Measurements from ENCODE around the gene GPX1.
"Not testable (repeated sequence)": the region's sequence is repeated elsewhere in the genome, so short reads cannot be mapped to it uniquely, and the experiment has no call there.

GPX1 gene
- 5.4 reads per million, percentile 21 among the genes with 10 or more reads in this experiment for total RNA-seq

DNA sequence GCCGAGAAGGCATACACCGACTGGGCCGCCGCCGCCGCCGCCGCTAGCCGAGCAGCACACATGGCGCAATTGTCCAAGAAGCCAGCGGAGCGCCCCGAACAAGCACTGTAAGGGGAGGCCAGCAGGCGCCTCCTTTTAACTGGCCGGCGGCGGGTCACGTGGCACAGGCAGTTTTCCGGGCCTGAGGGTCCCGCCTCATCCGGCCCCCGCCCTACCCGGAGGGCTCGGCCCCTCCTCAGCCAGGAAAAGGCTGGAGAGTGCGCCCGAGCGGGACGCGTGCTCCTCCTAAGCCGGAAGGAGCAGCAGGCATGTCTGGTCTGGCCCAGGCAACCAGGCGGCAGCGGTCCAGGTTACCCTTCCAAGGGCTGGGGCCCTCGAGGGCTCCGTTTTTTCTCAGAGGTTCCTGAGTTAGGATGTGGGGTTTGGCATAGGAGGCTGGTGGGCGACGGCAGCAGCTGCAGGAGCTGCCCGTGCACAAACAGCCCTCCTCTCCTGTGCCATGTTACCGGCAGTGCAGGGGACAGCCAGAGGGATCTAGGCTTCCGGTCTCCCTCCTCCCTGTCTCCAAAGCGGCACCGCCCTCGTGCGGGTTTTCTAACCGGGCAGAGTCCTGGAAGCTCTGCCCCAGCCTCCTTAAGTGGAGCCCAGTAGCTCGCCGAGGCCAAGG, at the start of gene GPX1:
Gene GPX1, minus strand, starts transcription at position 137 of the 667 bp plus-strand sequence. Its CDS starts 75 bp downstream, at position 62.
- peak; percentile 69 for DNase-seq

DNA sequence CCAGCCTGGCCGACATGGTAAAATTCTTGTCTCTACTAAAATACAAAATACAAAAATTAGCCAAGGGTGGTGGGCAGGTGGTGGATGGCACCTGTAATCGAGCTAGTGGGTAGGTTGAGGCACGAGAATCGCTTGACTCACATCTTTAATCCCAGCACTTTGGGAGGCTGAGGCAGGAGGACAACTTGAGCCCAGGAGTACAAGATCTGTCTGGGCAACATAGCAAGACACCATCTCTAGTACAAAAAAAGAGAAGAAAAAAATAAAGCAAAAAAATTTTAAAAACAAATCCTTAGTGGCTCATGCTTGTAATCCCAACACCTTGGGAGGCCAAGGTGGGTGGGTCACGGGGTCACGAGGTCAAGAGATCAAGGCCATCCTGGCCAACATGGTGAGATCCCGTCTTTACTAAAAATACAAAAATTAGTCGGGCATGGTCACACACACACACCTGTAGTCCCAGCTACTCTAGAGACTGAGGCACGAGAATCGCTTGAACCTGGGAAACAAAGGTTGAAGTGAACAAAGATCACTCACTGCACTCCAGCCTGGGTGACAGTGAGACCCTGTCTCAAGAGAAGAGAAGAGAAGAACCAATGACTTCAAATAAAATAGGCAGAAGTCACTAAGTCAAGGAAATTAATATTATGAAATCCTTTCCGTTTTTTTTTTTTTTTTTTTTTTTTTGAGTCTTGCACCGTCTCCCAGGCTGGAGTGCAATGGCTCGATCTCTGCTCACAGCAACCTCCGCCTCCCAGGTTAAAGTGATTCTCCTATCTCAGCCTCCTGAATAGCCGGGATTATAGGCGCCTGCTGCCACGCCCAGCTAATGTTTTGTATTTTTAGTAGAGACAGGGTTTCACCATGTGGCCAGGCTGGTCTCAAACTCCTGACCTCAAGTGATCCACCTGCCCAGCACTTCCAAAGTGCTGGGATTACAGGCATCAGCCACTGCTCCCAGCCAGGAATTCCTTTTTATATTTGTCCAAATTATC, 48.7 kb upstream of the GPX1 start:
- no peak for DNase-seq

DNA sequence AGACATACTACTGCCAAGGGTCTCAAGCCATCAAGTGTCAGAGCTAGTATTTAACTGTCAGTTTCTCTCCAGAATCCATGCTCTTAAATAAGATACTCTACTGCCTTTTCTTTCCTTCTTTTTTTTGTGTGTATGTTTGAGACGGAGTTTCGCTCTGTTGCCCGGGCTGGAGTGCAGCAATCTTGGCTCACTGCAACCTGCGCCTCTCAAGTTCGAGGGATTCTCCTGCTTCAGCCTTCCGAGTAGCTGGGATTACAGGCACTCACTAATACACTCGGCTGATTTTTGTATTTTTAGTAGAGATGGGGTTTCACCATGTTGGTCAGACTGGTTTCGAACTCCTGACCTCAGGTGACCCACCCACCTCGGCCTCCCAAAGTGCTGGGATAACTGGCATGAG, 47.4 kb upstream of the GPX1 start:
- not testable (repeated sequence) for DNase-seq

DNA sequence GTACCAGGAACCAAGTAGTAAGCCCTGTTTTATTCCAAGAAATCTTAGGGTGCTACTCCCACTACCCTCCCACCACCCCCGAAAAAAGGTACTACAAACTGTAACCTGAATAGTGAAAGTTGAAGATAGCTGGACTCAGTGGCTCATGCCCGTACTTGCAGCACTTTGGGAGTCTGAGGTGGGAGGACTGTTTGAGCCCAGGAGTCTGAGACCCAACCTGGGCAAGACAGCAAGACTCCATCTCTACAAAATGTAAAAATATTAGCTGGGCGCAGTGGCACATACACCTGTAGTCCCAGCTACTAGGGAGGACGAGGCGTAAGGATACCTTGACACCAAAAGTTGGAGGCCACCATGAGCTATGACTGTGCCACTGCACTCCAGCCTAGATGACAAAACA, 45.7 kb upstream of the GPX1 start:
- no peak for DNase-seq

DNA sequence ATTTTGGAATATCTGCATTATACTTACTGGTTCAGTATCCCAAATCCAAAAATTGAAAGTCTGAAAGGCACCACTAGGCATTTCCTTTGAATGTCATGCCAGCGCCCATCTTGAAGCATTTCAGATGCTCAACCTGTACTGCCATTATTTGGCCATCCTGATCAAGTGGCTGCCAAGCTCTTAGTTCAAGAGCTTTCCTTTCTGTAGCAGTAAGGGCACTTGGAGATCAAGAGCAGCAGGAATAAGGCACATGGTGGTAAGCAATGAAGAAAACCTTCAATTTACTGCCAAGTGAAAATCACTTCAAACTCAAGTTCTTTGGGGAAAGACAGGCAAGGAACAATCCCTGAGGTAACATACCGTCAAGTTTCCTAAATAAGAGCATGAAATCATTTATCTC, 43.6 kb upstream of the GPX1 start:
- no peak for DNase-seq

DNA sequence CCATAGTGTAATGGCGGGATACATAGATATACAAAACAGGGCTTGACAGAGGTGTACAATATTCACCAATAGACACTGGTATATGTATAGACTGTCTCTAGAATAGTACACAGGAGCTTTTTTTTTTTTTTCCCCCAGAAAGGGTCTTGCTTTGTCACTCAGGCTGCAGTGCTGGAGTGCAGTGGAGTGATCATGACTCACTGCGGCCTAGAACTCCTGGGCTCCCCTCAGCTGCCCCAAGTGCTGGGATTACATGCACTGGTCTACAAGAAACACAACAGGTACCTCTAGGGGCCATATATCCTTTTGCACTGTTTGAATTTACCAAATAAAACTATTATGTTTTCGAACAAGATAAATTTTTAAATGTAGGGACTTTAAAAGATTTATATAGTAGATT, 41.3 kb upstream of the GPX1 start:
- no peak for DNase-seq

DNA sequence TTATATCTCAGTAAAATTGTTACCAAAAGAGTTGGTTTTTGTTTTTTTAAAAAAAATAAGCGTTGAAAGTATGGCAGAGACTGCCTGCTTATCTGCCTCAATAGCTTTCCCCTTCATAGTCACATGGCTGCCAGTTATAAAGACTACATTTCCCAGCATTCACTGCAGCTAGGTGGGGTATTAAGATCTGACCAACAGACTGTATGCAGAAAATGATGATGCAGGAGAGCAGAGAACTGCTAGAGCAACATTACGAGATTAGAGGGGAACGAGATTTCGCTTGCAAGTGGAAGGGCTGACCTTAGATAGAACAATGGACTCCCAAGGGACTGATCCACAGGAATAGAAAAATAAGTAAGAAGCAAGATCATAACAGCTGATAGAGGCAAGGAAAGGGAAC, 39.3 kb upstream of the GPX1 start:
- DNase-seq: no peak

DNA sequence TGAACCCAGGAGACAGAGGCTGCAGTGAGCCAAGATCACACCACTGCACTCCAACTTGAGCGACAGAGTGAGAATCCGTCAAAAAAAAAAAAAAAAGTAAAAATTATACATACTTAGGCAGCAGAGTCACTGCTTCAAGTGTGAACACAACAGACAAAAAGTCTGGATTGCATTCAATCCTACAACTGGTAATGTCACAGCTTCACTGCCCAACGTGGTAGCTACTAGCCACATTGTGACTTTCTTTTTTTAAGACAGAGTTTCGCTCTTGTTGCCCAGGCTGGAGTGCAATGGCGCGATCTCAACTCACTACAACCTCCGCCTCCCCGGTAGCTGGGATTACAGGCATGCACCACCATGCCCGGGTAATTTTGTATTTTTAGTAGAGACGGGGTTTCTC, 33.2 kb upstream of the GPX1 start:
- DNase-seq: not testable (repeated sequence)

DNA sequence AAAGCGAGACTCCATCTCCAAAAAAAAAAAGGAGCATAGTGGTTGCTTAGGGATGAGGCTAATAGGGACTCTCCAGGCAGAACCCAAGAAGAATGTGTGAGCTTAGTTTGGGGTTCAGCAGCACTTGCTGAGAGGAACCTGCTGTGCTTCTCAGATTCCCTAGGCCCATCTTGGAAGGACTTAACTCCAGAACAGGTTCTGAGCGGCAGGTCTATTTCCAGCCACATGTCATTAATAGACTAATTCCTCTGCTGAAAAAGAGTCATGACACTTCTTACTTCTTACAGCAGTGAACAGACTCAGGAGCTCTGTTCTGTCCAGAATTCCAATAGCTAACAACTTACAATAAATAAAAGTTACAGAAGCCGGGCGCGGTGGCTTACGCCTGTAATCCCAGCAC, 31.1 kb upstream of the GPX1 start:
- DNase-seq: no peak

DNA sequence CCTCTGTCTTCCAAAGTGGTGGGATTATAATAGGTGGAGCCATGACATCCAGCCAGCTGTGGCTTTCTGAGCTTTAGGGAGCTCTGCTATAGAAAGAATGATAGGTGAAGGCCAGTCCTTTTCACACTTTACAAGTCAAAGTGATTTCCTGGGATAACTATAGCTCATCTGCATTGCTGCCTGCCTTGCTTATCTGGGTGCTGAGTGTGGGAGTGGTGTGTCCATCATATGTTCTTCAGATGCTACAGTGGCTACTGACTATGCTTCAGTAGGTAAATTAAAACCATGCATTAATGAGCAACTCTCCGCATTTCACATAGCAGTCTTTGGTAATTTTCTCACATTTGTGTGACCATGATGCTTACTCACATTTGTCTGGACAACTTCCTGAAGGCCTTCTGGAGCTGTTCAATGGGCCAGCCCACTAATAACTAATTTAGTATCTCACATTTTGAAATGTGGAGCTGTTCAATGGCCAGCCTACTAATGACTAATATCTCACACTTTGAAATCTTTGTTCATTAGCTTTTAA, 30.2 kb upstream of the GPX1 start:
- DNase-seq: no peak

DNA sequence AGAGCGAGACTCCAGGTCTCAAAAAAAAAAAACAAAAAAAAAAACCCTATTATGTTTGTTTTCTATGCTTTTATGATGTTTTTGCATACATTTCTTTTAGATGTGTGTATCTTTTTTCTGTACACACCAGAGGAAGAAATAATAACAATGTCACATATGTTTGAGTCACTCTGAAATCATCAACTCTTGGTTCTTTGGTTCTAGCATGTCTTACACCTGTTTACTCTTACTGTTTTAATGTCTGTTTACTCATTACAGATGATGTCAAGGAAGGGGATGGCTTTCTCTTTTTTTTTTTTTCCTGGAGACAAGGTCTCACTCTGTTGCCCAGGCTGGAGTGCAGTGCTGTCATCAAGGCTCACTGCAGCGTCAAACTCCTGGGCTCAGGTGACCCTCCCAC, 29.6 kb upstream of the GPX1 start:
- no peak for DNase-seq

DNA sequence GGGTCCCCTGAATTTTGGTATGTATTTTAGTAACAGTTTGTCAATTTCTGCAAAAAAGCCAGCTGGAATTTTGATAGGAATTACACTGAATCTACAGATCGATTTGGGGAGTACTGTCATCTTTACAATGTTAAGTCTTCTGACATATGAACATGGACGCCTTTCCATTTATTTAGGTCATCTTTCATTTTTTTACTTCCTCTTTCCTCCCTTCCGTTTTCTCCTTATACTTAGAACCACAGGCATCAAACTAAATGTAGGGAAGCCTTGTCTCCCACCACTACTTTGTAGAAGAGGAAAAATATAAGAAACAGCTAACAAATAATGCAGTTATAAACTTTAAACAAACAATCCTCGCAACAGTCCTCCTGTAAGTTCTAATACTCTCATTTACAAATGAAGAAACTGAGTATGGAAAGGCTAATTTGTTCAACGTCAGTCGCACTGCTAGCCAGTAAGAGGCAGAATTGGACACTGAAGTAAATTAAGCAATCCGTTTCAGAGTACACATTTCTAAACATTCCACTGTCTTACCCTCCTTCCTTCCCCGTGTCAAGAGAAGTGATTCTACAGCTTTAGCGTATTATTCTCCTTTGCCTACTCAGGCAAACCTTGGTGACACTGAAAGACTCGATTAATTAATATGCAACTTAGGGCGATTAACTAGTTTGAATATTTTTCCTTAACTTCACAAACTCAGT, 28.1 kb upstream of the GPX1 start:
- DNase-seq: no peak

DNA sequence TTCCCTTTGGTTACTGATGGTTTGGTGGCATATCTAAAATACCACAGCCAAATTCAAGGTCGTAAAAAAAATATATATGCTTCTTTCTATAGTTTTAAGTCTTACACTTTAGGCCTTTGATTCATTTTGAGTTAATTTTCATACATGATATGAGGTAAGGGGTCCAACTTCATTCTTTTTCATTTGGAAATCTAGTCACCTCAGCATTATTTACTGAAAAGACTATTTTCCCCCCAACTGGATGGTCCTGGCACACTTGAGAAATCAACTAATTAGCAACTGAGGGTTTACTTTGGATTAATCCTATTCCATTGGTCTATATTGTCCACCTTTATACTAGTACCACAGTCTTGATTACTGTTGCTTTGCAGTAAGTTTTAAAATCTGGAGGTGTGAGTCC, 27.5 kb upstream of the GPX1 start:
- DNase-seq: no peak

DNA sequence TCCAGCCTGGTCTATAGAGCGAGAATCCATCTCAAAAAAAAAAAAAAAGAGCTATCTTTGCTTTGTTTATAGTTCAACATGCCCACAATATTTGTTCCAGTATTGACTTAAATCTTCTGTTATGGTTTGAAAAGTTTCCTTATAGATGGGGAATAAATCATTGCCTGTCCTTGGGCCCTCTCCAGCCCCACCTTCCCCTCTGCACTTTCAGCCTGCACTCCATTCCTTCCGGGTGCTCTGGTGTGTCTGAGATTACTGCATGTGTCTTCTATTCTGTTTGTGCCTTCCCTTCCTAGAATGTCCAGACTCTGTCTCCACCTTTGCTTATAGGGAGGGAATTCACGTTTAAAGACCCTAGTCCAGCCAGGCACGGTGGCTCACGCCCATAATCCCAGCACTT, 25.2 kb upstream of the GPX1 start:
- DNase-seq: no peak

DNA sequence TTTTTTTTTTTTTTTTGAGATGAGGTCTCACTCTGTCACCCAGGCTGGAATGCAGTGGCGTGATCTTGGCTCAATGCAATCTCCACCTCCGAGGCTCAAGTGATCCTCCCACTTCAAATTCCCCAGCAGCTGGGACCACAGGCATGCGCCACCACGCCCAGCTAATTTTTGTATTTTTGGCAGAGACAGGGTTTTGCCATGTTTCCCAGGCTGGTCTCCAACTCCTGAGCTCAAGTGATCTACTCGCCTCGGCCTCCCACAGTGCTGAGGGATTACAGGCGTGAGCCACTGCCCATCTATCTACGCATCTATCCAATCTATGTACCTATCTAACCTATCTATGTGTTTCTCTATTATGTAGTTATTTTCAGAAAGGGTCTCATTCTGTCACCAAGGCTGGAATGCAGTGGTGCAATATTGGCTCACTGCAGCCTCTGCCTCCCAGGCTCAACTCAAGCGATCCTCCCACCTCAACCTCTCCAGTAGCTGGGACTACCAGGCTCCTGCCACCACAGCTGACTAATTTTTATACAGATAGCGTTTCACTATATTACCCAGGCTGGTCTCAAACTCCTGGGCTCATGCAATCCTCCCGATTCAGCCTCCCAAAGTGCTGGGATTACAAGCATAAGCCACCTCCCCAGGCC, 20.2 kb upstream of the GPX1 start:
- no peak for DNase-seq

DNA sequence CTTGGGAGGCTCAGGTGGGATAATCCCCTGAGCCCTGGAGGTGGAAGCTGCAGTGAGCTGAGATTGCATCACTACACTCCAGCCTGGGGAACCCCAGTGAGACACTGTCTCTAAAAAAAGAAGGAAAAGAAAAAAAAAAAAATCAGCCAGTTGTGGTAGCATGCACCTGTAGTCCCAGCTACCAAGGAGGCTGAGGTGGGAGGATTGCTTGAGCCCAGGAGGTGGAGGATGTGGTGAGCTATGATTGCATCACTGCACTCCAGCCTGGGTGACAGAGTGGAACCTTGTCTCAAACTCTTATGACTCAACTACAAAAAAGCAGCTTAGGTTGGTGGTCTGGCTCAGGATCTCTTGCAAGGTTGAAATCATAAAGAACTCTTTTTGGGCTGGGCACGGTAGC, 19.3 kb upstream of the GPX1 start:
- DNase-seq: peak; percentile 12

DNA sequence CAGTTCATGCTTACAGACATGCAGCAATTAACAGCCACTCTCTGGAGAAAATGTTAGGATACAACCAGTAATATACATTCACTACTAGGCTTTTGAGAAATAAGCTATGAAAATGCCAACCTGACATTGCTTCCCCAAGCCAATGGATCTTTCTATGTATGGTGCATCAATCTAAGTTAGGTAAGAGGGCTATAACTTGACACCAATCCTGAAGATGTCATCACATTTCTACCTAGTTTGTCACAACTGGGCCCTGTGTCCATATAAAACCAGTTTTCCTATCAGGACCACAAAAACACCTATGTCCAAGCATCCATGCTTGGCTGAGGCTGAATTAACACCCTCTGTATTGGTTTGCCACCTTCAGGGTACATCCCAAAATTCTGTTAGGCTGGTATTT, 13.8 kb upstream of the GPX1 start:
- no peak for DNase-seq

DNA sequence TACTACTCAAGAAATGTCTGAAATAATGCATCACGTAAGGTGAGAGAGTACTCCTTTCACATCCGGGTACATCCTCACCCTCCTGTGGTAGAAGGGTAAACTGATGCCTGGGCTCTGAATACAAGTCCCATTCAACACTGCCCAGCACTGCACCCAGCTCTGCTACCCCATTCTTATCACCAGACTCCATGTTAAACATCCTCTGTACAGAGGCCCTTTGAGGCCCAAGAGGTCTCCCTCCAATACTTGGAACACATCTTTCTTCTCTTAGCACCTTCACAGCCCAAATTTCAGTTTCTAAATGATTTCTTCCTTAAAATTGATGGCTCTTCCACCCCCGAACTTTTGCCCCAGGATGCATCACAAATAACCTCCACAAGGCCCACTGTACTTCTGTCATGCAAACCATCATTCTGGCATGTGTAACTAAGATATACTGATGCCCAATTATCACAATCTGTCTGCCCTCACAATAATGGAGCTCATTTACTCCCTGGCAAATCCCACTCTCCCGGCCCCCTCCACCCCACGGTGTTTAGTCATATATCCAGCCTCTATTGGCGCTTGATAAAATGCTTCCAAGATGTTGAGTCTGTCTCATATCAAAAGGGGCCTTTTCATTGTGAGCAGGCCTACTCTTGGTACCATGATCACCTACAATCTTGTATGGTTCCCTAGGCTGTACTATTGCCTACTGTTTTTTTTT, 12.6 kb upstream of the GPX1 start:
- DNase-seq: no peak

DNA sequence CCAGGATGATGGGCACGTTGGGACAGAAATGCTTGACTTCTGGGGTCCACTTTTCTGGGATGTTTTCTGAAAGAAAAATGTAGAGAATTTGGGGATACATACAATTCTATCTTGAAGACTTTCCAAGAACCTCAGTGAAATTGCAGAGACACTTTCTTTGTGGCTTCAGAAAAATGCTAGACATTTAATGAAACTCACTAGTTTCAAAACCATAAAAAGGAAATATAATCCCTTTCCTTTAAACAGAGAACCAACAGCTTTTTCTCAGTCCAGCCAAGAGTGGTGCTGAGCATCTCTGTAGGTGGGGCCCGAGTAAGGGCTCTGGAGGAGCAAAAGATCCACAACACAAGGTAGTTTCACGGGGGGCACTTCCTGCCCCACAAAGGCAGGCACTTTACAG, 4.4 kb upstream of the GPX1 start:
- no peak for DNase-seq

DNA sequence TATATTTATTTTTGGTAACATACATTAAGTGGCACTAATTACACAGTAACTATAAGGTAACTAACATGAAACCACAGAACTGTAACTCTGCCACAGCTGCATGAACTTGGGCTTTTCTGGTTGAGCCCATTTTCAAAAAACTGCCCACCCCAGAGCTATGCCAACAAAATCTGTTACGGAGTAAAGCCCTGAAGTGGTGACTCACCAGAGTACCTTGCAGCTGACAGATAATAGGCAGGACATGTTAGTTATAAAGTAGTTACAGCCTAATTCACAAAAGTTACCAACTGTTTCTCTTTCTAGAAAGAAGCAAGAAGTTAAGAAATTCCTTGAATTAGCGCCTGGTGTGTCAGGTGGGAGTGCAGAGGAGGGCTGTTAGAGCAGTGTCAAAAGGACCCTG, 1.5 kb upstream of the GPX1 start:
- no peak for DNase-seq

DNA sequence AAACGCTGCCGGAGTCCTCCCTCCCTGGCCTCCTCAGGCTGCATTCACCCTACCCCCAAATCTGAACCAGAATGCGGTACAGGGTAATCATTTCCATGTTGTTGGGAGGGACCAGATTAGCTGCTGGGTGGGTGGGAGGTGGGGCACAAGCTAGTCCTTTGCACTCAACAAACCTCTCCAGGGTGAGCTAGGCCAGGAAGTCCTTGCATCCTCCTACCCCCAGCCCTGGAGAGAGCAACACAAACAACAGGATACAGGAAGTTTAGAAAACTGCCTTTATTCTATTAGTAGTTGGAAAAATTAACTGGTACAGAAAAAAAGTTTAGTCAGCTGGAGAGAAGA, 702 bp upstream of the GPX1 start:
- DNase-seq: no peak

Measured in effector CD4-positive, alpha-beta T cell (primary cell).